HG03025 (cell line): ENCODE measurements around the gene EFNA2.
A peak's percentile ranks its signal among the peaks of the same experiment; 100 is the strongest.

Source experiments
- ATAC-seq: cut with Tn5 transposase; IDR thresholded peaks from one replicate; pipeline ENCODE4 v1.9.1; 2021; ENCODE audit warnings: mild to moderate bottlenecking, moderate library complexity; ENCODE audit not compliant: unreplicated experiment, low FRiP score

Gene EFNA2

GRCh38 chr19:1248786-1249297 is 36.8 kb upstream of the EFNA2 start:
- ATAC-seq = peak; percentile 24

- ATAC-seq = peak; percentile 38
Observed at GRCh38 chr19:1249298-1249989, 36.2 kb upstream of the EFNA2 start.

DNA sequence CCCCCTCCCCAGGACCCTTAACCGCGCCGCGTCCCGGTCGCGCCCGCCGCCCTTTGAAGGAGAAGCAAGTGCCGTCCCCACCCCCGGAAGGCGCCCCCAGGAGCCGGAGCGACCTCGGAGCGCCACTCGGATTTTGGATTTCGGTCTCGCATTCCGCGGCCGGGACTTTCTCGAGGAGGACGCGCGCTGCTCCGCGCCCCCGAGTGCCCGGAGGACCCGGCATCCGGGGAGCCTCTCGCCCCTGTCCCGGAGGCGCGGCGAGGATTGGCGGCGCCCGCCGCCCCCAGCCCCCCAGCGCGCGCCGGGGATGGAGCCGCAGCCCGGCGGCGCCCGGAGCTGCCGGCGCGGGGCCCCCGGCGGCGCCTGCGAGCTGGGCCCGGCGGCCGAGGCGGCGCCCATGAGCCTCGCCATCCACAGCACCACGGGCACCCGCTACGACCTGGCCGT is 35.7 kb upstream of the EFNA2 start:
- ATAC-seq = no peak

DNA sequence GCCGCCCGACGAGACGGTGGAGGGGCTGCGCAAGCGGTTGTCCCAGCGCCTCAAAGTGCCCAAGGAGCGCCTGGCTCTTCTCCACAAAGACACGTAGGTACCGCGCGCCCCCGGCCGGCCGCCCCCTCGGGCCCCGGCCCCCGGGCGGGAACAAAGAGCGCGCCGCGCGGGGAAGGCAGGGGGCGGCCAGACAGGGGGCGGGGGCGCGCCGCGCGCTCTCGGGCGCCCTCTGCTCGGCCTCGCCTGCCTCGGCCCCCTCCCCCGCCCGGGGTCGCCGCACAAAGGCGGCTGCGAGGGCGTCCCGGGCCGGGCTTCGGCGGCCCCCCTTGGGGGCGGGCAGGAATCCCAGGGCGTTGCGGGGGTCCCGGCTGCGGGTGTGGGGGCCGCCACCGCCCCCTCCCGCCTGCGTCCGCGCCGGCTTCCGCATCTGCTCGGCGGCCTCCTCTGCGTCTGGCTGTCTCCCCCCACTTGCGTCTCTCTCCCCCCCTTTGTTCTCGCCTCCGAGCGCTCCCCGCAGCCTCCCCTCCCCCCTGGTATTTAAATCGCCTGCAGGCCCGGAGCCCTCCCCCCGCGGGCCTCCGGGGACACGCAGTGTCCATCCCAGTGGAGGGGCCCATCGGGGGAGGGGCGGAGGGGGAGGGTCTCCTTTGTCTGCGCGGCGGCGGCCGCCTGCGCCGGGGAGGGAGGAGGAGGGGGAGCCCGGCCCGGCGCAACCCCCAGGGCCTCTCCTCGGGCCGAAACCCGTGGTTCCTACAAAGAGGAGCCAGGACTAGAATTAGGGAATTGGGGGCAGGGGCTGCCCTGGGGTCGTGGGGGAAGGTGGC is 35.0 kb upstream of the EFNA2 start:
- ATAC-seq = no peak

- no peak for ATAC-seq
Observed at GRCh38 chr19:1251330-1252220, 34.1 kb upstream of the EFNA2 start.

- ATAC-seq = no peak
Observed at GRCh38 chr19:1252221-1252820, 33.4 kb upstream of the EFNA2 start.

DNA sequence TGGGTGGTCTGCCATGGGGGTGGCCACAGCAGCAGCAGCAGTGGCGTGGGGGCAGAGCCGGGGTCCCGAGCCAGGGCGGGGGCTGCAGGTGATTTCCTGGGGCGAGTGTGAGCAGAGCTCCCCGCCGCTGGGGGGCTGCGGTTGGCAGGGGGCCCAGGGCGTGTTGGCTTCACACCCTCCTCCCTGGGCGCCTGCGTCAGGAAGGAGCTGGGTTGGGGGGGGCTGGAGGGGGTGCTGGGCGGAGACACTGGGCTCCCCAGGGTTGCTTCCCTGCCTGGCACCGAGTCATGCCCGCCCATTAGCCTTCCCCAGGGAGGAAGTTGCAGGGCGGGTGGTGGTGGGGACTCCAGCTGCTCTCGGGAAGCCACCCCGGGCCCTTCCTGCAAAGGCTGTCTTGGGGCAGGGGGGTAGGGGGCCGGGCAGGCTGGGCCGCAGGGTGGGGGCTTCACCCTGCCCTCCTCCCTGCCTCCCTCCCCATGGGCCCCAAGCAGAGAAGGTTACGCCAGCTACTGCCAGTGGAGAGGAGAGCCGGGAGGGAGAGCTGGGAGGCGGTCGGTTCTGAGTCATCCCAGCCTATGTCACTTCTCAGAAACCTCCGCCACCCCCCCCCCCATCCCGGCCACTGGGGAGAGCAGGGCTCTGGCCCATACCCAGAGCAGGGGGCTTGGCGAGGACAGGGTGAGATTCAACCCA is 32.7 kb upstream of the EFNA2 start:
- ATAC-seq = no peak

DNA sequence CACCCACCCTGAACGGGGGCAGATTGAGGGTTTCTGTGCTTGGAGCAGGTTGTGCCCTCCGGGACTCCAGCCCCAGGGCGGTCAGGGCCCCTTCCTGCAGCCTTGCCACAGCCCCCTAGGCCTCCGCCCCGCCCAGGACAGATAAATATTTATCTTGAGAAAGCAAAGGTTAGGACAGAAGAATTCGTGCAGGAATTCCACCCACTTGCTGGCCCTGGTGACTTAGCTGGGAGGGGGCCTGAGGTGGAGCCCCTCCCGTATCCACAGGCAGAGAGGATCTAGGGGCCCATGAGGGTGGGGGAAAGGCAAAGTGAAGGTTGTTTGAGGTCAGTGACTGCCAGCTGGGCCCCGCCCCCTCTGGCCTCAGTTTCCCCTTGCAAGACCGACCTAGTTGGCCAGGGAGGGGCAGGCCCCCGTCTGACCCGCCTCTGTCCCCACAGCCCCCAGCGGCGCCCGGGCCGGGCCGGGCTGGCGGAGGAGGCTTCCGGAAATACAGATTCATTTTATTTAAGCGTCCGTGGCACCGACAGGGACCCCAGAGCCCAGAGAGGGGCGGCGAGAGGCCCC is 32.1 kb upstream of the EFNA2 start:
- no peak for ATAC-seq

GRCh38 chr19:1254081-1254527 is 31.6 kb upstream of the EFNA2 start:
- no peak for ATAC-seq

- no peak for ATAC-seq
Observed at GRCh38 chr19:1254530-1255185, 31.0 kb upstream of the EFNA2 start.

- no peak for ATAC-seq
Observed at GRCh38 chr19:1255186-1256161, 30.2 kb upstream of the EFNA2 start.

DNA sequence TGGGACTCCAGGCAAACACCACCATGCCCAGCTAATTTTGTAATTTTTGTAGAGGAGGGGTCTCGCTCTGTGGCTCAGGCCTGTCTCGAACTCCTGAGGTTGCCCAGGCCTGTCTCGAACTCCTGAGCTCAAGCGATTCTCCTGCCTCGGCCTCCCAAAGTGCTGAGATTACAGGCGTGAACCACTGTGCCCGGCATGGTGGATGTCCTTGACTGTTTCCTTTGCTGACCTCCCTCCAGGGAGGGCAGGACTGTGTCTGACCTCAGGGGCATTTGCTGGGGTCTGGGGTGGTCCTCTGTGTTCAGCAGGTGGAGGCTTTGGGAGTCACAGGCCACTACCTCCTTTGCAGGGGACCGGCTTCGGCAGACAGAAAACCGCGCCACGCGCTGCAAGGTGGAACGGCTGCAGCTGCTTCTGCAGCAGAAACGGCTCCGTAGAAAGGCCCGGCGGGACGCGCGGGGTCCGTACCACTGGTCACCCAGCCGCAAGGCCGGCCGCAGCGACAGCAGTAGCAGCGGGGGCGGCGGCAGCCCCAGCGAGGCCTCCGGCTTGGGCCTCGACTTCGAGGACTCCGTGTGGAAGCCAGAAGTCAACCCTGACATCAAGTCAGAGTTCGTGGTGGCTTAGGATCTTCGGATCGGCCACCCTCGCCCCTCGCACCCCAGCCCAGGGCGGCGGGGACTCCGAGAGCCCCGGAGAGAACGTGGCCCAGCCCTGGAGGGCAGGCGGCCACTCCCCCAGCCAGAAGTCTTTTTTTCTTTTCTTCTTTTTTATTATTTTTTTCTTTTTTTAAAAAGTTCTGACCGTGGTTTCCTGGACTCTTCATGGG is 28.8 kb upstream of the EFNA2 start:
- no peak for ATAC-seq

- ATAC-seq = no peak
Observed at GRCh38 chr19:1257475-1258162, 28.1 kb upstream of the EFNA2 start.

DNA sequence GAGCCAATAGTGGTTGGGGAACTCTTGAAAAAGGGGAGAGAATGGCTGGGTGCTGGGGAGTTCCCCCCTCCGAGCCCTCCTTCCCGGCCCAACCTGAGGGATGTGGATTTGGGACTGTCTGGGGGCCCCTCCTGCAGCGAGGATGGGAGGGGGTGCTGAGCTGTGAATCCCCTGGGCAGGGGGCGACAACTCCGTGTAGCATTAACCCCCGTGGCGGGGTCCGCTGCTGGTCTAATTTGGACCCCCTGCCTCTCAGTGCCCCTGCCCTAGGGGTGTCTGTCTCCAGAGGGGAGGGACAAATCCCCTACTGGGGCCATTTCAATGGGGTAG is 27.5 kb upstream of the EFNA2 start:
- no peak for ATAC-seq

GRCh38 chr19:1258707-1259205 is 26.9 kb upstream of the EFNA2 start:
- ATAC-seq = no peak

GRCh38 chr19:1259206-1259875 is 26.3 kb upstream of the EFNA2 start:
- no peak for ATAC-seq
